Liver (tissue), 9 donors: ENCODE data around the gene TGM5. TPM values are rescaled to one million over a fixed set of nuclear protein-coding genes. Genes with fewer than 3 reads are reported as not detected.

Experiments used
- DNase-seq: peaks from one replicate; pipeline ENCODE4 v3.0.0-alpha.2; 2017; ENCODE audit warnings: low spot score
- H3K27ac ChIP-seq, 2 donors: one replicate each; pipeline ENCODE4 v1.7.0; 2013; ENCODE audit warnings: inconsistent platforms in 2 of 2, low read length in 2 of 2, control low read depth in 1 of 2, low read depth in 1 of 2, mild to moderate bottlenecking in 1 of 2
- H3K27me3 ChIP-seq, 4 donors: one replicate each; pipeline versions ENCODE4 v1.6.1 to v1.7.0; 2013; ENCODE audit warnings: low read length in 3 of 4, inconsistent platforms in 1 of 4, mild to moderate bottlenecking in 1 of 4, moderate library complexity in 1 of 4; ENCODE audit not compliant: control insufficient read depth in 4 of 4, insufficient read depth in 4 of 4
- H3K36me3 ChIP-seq, 4 donors: one replicate each; pipeline versions ENCODE4 v1.6.1 to v1.7.0; 2013; ENCODE audit warnings: low read length in 3 of 4, mild to moderate bottlenecking in 3 of 4, low read depth in 1 of 4, moderate library complexity in 1 of 4; ENCODE audit not compliant: control insufficient read depth in 4 of 4, insufficient read depth in 3 of 4
- H3K4me1 ChIP-seq, 4 donors: one replicate each; pipeline versions ENCODE4 v1.6.1 to v1.7.0; 2013; ENCODE audit warnings: low read length in 3 of 4, mild to moderate bottlenecking in 3 of 4, moderate library complexity in 1 of 4; ENCODE audit not compliant: control insufficient read depth in 4 of 4, insufficient read depth in 4 of 4
- H3K4me3 ChIP-seq, 3 donors: one replicate each; pipeline versions ENCODE4 v1.6.1 to v1.7.0; 2013; ENCODE audit warnings: low read length in 3 of 3, control low read depth in 1 of 3, low read depth in 1 of 3, mild to moderate bottlenecking in 1 of 3
- H3K9ac ChIP-seq, 2 donors: one replicate each; pipeline ENCODE4 v1.7.0; 2013; ENCODE audit warnings: low read length in 2 of 2, mild to moderate bottlenecking in 2 of 2, moderate library complexity in 2 of 2, control low read depth in 1 of 2, low read depth in 1 of 2
- H3K9me3 ChIP-seq, 4 donors: one replicate each; pipeline versions ENCODE4 v1.6.1 to v1.7.0; 2013; ENCODE audit warnings: low read length in 3 of 4; ENCODE audit not compliant: control insufficient read depth in 4 of 4
- EGR1 ChIP-seq, 2 donors: IDR thresholded peaks; 2 replicates each; pipeline ENCODE4 v1.6.1; 2016 to 2018; ENCODE audit warnings: antibody characterized with exemption in 2 of 2, low read depth in 2 of 2
- FOXA2 ChIP-seq: IDR thresholded peaks from 2 replicates; pipeline ENCODE4 v1.6.1; 2016; ENCODE audit warnings: antibody characterized with exemption
- GABPA ChIP-seq, 2 donors: IDR thresholded peaks in 1 of 2; conservative IDR thresholded peaks in 1 of 2; 2 replicates each; pipeline ENCODE4 v1.6.1; 2016; ENCODE audit warnings: antibody characterized with exemption in 2 of 2, mild to moderate bottlenecking in 1 of 2, moderate library complexity in 1 of 2
- HNF4A ChIP-seq, 2 donors: conservative IDR thresholded peaks; 2 replicates each; pipeline ENCODE4 v1.6.1; 2016; ENCODE audit warnings: antibody characterized with exemption in 2 of 2, mild to moderate bottlenecking in 2 of 2
- MAX ChIP-seq: IDR thresholded peaks from 2 replicates; pipeline ENCODE4 v1.6.1; 2016; ENCODE audit warnings: antibody characterized with exemption
- NR2F2 ChIP-seq: IDR thresholded peaks from 2 replicates; pipeline ENCODE4 v1.6.1; 2016; ENCODE audit warnings: antibody characterized with exemption
- RAD21 ChIP-seq, 2 donors: IDR thresholded peaks; 2 replicates each; pipeline ENCODE4 v1.6.1; 2016; ENCODE audit warnings: antibody characterized with exemption in 2 of 2, mild to moderate bottlenecking in 2 of 2
- RXRA ChIP-seq, 2 donors: IDR thresholded peaks; 2 replicates each; pipeline ENCODE4 v1.6.1; 2017 to 2018; ENCODE audit warnings: antibody characterized with exemption in 2 of 2, mild to moderate bottlenecking in 1 of 2
- SP1 ChIP-seq: IDR thresholded peaks from 2 replicates; pipeline ENCODE4 v1.6.1; 2018; ENCODE audit warnings: antibody characterized with exemption, mild to moderate bottlenecking
- TAF1 ChIP-seq: conservative IDR thresholded peaks from 2 replicates; pipeline ENCODE4 v1.6.1; 2016; ENCODE audit warnings: antibody characterized with exemption, mild to moderate bottlenecking
- YY1 ChIP-seq: IDR thresholded peaks from 2 replicates; pipeline ENCODE4 v1.6.1; 2016; ENCODE audit warnings: antibody characterized with exemption, mild to moderate bottlenecking
- ZBTB33 ChIP-seq: IDR thresholded peaks from 2 replicates; pipeline ENCODE4 v1.6.1; 2016; ENCODE audit warnings: antibody characterized with exemption
- WGBS: extraction: QIAGEN DNeasy Blood & Tissue Kit; methylation state at CpG from one replicate; pipeline ENCODE4 v1.1.7; 2013; 5-methylcytosine and 5-hydroxymethylcytosine counted together
- polyA plus RNA-seq, 2 donors: library from polyadenylated mRNA; stranded (reverse) in 1 of 2; unstranded in 1 of 2; fragments of 200-250 nt in 1 of 2; fragments of >200 nt in 1 of 2; fragmentation: Nextera tagmentation in 1 of 2; extraction: Ambion mirVana in 1 of 2; gene quantifications; one replicate each; pipeline versions ENCODE4 v1.2.1 to v1.2.3, GENCODE V29; 2013 to 2015
- total RNA-seq, 2 donors: library from RNA; depleted of rRNA; stranded (reverse); fragments of >200 nt; gene quantifications; one replicate each; pipeline ENCODE4 v1.2.3, GENCODE V29; 2014
- TF ChIP-seq, protein P1 (sequence below): IDR thresholded peaks from 2 replicates; pipeline ENCODE4 v1.6.1; 2016; ENCODE audit warnings: antibody characterized with exemption, mild to moderate bottlenecking
- TF ChIP-seq, protein P2 (sequence below): fragments of 150-350 bp; IDR thresholded peaks from 2 replicates; pipeline ENCODE4 v1.5.1; 2017; ENCODE audit warnings: improper control_type of control experiment, low read depth, low read length; ENCODE audit not compliant: missing input control
- TF ChIP-seq, protein P3 (sequence below): IDR thresholded peaks from 2 replicates; pipeline ENCODE4 v1.6.1; 2016; ENCODE audit warnings: antibody characterized with exemption
- donor health status: healthy.
- donor health status: healthy.
- donor health status: healthy.
- donor health status: healthy.
- donor health status: healthy.

The TGM5 gene
- total and polyA plus RNA-seq, 4 donors, result not detected

DNA sequence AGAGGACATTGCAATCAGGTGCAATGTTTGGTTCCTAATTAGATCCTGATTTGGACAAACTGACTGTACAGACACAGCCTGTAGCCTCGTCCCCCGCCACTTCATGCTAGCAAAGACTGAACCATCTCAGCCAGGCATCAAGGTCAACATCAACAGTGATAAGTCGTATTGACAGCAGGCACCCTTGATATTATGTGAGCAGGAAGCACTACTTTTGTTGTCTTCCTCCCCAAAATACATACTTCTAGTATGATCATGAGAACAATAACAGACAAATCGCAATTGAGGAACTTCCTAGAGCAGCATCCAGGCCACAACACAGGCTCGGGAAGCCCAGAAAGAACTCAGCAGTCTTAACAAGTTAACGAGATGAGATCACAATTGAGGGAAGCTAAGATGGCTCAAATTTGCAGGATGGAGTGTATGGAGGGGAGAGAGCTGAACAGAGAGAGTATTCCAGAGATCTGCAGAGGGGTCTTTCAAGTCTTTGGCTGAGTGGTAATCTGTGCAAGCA lies 20.4 kb downstream of the TGM5 start:
- no peaks in the 10 kb centered on the region for H3K9me3 ChIP-seq
- TF ChIP-seq RAD21 (IDR thresholded peaks at IDR 0.05) (no peak), MAX (no peak), TAF1 (no peak), HNF4A (conservative IDR thresholded peaks at IDR 0.05) (no peak), FOXA2 (no peak), ZBTB33 (no peak), GABPA (IDR thresholded peaks at IDR 0.05 in 1 of 2, conservative IDR thresholded peaks at IDR 0.05 in 1 of 2) (no peak), SP1 (no peak), NR2F2 (no peak), RXRA (IDR thresholded peaks at IDR 0.05) (no peak), EGR1 (IDR thresholded peaks at IDR 0.05; ENCODE audit: low read depth in 2 of 2) (no peak), YY1 (no peak)
- TF ChIP-seq, protein P1, sequence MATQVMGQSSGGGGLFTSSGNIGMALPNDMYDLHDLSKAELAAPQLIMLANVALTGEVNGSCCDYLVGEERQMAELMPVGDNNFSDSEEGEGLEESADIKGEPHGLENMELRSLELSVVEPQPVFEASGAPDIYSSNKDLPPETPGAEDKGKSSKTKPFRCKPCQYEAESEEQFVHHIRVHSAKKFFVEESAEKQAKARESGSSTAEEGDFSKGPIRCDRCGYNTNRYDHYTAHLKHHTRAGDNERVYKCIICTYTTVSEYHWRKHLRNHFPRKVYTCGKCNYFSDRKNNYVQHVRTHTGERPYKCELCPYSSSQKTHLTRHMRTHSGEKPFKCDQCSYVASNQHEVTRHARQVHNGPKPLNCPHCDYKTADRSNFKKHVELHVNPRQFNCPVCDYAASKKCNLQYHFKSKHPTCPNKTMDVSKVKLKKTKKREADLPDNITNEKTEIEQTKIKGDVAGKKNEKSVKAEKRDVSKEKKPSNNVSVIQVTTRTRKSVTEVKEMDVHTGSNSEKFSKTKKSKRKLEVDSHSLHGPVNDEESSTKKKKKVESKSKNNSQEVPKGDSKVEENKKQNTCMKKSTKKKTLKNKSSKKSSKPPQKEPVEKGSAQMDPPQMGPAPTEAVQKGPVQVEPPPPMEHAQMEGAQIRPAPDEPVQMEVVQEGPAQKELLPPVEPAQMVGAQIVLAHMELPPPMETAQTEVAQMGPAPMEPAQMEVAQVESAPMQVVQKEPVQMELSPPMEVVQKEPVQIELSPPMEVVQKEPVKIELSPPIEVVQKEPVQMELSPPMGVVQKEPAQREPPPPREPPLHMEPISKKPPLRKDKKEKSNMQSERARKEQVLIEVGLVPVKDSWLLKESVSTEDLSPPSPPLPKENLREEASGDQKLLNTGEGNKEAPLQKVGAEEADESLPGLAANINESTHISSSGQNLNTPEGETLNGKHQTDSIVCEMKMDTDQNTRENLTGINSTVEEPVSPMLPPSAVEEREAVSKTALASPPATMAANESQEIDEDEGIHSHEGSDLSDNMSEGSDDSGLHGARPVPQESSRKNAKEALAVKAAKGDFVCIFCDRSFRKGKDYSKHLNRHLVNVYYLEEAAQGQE, result no peak
- TF ChIP-seq, protein P2, sequence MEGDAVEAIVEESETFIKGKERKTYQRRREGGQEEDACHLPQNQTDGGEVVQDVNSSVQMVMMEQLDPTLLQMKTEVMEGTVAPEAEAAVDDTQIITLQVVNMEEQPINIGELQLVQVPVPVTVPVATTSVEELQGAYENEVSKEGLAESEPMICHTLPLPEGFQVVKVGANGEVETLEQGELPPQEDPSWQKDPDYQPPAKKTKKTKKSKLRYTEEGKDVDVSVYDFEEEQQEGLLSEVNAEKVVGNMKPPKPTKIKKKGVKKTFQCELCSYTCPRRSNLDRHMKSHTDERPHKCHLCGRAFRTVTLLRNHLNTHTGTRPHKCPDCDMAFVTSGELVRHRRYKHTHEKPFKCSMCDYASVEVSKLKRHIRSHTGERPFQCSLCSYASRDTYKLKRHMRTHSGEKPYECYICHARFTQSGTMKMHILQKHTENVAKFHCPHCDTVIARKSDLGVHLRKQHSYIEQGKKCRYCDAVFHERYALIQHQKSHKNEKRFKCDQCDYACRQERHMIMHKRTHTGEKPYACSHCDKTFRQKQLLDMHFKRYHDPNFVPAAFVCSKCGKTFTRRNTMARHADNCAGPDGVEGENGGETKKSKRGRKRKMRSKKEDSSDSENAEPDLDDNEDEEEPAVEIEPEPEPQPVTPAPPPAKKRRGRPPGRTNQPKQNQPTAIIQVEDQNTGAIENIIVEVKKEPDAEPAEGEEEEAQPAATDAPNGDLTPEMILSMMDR, result no peak
- TF ChIP-seq, protein P3, sequence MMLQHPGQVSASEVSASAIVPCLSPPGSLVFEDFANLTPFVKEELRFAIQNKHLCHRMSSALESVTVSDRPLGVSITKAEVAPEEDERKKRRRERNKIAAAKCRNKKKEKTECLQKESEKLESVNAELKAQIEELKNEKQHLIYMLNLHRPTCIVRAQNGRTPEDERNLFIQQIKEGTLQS, result no peak
- H3K4me1 ChIP-seq, result no peaks in the 10 kb centered on the region
- H3K27ac ChIP-seq, result no peak overlapping the region
- peaks cover 0 to 3% (median 0%) of the 10 kb centered on the region in 4 donors for H3K27me3 ChIP-seq
- H3K9ac ChIP-seq, result no peak overlapping the region
- no peak overlapping the region for H3K4me3 ChIP-seq
- 65% methylated on average over 6 of the region's 6 CpGs for WGBS
- no peaks in the 10 kb centered on the region for H3K36me3 ChIP-seq
- DNase-seq, result no peak

- no peaks in the 10 kb centered on the region for H3K36me3 ChIP-seq
- no peak for TF ChIP-seq HNF4A (conservative IDR thresholded peaks at IDR 0.05)
- no peak for TF ChIP-seq FOXA2
- TF ChIP-seq, protein P3, result no peak
- 85% methylated on average over 4 of the region's 4 CpGs for WGBS
- H3K4me3 ChIP-seq, result no peak overlapping the region
- H3K4me1 ChIP-seq, result no peaks in the 10 kb centered on the region
- peaks cover 0 to 3% (median 0%) of the 10 kb centered on the region in 4 donors for H3K27me3 ChIP-seq
- no peak overlapping the region for H3K27ac ChIP-seq
- H3K9ac ChIP-seq, result no peak overlapping the region
- H3K9me3 ChIP-seq, result no peaks in the 10 kb centered on the region
- no peak for DNase-seq
Measured at GRCh38 chr15:43244092-43244491, 22.6 kb downstream of the TGM5 start.
